Erythroblast (primary cell): Measurements from ENCODE around the gene RRAGC.

ENCODE experiments used
- GATA1 ChIP-seq: IDR thresholded peaks from 2 replicates; pipeline ENCODE4 v1.6.1; 2011; ENCODE audit warnings: low read depth, mild to moderate bottlenecking, control low read depth, low read length, moderate library complexity
- POLR2A ChIP-seq: IDR thresholded peaks from 2 replicates; pipeline ENCODE4 v1.6.1; 2011; ENCODE audit warnings: mild to moderate bottlenecking, low read length

DNA sequence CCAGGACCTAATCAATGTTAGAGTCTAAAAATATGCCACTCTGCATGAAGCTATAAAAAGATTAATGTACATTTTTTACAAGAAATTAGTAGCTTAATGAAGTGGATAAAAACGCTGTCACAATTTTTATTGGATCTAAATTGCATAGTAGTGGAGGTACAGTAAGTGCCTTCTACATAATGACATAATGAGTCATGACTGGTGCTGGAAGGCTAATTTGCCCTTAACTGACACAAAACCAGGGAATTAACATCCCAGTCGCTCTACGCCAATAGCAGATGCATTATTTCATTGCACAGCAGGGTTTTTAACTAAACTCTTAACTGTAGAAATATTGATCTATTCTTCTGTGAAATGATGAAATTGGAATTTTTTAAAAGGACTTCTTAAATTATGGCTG lies 33.3 kb downstream of the RRAGC start:
- TF ChIP-seq POLR2A (no peak), GATA1 (no peak)
